ENCODE data around the gene RPS6KA1.

- no peak for TF ChIP-seq YY1 (IDR thresholded peaks at IDR 0.05; ENCODE audit: insufficient read depth, insufficient read length)
- TF ChIP-seq ZNF274 (IDR thresholded peaks at IDR 0.05; ENCODE audit: low read depth, low read length): no peak
These were observed 28.9 kb upstream of the RPS6KA1 start for GRCh38 chr1:26500488-26501175.
